GM21390 (cell line): ENCODE results near the gene EPHA3.

Source experiments
- ATAC-seq: cut with Tn5 transposase; IDR thresholded peaks from one replicate; pipeline ENCODE4 v1.9.1; 2021; ENCODE audit not compliant: unreplicated experiment

Gene EPHA3

DNA sequence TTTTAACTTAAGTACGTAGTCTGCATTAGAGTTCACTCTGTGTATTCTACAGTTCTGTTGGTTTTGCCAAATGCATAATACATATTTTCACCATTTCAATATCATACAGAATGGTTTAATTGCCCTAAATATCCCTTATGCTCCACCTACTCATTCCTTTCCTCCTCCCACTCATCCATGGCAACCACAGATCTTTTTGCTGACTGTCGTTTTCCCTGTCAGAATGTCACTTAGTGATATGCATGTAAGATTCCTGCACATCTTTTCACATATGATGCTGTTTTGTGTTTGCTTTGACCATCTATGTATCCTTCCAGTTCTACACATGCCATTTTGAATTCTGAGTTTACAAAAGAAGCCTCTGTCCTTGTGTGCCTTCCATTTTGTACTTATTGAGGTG lies 36.7 kb downstream of the EPHA3 start:
- no peak for ATAC-seq

GRCh38 chr3:89145995-89146394 lies 38.6 kb downstream of the EPHA3 start:
- no peak for ATAC-seq

DNA sequence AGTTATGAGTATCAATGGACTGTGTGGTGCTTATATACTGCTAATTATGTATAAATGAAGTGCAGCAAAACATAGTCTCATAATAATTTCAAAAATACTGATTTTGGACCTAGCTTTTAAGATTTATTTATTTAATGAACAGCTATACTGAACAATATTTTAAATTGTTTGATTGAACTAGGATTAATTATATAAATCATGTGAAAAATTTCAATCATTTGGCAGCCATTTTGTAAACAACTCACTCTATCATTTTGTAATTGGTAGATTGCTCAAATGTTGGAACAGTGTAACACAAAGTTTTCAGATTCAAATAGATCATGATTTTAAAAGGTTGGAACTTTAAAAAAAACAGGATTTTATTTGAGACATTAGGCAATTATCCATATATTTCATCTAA lies 47.0 kb downstream of the EPHA3 start:
- ATAC-seq: no peak

DNA sequence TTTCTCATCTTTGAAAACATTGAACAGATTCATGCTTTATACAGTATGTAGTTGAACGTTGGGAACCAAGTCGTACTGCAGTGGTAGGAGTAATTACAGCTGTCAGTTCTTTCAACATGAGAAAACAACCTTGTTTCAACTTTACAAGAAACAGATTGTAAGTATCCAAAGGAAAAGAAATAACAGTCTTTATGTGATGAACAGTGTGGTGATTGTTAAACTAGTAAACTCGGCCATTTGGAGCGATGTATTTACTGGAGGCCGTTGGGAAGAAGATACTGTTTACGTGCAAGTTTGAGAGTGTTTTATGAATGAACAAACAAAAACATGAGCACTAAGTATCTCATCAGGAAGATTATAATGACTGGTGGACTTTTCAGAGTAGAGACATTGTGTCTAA lies 48.4 kb downstream of the EPHA3 start:
- no peak for ATAC-seq

DNA sequence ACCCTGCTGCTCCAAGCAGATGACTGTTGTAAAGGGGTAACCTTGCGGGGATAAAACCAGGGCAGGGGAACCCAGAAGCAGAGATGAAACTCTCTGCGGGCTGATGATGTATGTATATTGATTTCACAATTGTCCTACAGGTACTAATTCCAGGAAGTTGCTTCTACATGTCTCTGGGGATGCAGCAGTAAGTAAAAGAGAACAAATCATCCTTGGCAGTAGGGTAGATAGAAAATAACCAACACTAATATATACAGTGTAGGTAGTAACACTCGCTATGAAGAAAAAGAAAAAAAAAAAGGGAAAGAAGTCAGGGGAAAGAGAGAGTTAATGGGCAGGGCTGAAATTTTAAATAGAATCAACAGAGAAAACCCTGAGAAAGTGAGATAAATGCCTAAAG lies 50.2 kb downstream of the EPHA3 start:
- ATAC-seq: no peak

DNA sequence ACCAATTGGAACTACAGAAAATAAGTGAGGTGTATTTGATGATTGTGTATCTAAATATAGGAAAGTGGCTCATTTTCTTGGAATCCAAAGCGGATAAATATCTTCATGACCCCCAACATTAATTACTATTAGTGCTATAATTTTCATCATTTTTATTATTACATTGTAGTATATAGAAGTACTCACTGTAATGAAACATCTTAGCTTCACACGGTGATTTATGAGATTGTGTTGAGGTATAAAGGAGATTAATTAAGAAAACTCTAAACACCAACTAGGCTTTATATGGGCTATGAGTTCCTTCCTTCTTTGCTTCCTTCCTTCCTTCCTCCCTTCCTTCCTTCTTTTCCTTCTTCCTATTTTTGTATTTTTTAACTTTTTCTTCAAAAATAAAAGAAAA lies 52.2 kb downstream of the EPHA3 start:
- ATAC-seq: no peak

DNA sequence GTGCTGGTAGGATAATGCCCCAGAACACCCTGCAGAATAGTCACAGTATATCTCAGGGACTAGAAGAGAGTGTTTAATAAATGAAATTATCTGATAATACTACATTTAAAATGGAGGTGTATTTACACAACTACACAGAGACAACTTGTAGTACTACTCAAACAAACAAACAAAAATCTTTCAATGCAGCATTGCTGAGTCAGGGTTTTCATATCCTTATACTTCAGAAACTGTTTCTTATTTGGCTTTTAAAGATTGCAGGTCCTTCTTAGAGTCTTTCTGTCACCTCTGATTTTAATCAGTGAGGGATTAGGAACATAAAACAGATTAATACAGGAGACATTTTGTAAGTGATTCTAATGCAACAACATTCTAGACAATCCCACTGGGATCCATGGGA lies 57.4 kb downstream of the EPHA3 start:
- ATAC-seq: no peak

DNA sequence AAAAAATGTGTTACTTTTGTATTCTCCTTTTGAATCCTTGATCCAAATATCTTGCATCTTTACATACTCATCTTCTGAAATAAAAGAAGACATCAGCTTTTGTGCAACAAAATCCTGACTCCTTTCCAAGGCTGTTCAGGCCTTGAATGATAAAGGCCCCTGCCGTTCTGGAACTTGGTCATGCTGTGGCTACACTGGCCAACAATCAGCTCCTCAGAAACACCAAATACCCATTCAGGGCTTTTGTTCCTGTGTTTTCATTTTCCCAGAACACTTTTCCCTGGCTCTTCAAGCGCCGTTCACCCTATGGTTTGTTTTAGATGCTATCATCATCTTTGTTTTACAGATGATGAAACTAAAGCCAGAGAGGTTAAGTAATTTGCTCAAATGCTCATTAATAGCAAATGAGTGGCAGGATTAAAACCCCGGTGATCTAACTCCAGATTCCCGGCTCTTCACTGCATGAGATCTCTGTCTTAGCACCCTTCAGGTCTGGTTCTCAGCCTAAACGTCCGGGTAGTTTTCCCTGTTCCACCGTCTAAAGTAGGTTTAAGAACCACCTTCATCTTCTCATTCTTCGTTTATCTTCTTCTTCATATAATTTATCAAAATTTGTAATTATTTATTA lies 58.3 kb downstream of the EPHA3 start:
- no peak for ATAC-seq

GRCh38 chr3:89171687-89172545 lies 64.5 kb downstream of the EPHA3 start:
- ATAC-seq: no peak

DNA sequence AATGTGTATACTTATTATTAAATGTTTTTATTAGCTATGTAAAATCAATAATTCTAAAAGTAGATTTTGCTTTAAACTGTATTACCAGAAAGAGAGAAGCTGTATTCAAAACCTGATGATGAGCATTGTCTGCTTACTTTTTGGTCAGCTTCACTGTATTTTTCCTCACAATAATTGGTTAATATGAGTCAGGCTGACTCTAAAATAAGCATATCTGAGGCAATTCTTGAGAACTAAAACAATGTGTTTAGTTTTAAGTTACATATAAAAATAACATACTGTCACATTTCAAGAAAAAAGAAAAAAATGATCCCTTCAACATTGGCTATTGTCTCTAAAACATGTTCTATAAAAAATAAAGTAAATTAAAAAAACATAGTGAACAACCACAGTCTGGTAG lies 66.1 kb downstream of the EPHA3 start:
- no peak for ATAC-seq

DNA sequence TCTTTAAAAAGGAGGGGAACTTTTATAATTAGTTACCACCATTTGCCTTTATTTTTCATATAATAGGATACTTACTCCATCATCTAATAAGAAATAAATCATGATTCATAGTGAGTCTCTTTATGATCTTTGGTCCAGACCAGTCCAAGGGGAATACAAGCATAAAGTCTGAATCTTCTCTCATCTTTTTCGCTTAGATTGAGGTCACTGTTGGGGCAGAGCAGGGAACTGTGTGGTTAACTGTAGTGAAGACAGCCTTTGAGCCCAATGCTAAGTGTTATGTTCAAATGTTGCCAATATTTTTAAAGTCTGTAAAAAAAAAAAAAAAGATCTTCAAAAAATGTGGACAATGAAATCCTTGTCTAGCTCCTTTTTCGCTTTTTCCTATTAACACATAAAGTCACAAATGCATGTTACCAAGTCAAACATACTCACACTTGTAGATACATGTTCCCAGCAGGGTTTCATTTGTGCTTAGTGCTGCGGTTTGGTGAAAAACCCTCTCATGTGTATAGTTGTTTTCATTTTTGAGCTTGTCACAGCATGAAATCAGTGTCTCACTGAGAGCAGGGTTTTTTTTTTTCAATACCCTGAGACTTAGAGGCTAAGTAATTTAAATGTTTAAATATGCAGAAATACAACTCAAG lies 72.1 kb downstream of the EPHA3 start:
- ATAC-seq: peak; percentile 70

GRCh38 chr3:89180334-89180733 lies 72.9 kb downstream of the EPHA3 start:
- no peak for ATAC-seq

- ATAC-seq: no peak
Observed at GRCh38 chr3:89182056-89182455, 74.6 kb downstream of the EPHA3 start.

DNA sequence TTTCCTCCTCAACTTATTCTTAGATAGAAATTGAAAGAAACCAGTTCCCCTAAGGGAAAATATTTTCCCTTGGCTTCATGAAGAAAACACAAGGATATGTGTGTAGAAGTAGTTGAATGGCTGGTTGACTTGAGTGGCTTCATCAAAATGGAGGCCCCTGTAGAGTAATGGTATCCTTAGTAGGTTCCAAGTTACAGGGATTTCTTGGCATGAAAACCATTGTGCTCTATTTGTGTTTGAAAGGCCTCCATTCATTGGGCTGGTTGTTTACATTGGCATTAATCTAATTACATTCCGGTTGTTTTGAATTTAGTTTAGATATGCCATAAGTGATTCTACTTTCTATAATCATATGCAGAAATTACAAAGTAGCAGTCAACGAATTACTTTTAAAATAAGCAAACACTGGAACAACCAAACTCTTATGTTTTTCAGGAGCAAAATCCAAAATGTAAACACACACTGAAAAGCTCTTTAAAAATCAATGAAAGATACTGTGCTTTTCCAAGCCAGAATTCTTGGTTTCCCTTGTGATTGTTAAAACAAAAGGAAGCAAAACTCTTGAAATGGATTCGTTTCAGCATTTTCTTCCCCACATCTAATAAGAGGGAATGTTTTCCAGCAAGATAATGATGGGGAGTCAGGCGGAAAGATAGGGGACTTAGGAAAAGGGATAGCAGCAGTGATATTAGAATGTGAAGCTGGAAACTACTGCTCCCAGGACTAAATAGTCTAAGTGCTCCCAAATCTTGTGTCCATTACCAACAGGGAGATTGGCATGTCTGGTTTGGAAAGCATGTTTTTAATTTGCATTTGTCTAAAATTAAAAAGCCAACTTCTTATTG lies 77.0 kb downstream of the EPHA3 start:
- no peak for ATAC-seq

- no peak for ATAC-seq
Observed at GRCh38 chr3:89186456-89186855, 79.0 kb downstream of the EPHA3 start.

DNA sequence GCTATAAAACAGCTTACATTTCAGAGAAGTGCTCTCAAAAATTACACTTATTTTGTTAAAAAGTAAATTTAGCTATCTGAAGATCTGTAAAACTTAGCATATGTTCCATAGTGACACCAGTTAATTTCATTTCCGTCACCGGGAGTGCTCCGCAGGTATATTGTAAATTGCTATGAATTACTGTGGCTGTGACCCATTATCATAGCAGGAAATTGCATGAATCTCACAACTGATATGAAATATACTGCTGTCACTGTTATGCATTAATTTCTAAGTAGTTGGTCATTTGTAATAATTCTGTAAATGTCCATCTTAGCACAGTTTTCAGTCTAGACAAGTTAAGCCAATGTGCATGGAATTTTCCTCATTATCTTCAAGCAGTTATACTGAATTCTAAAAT lies 91.2 kb downstream of the EPHA3 start:
- ATAC-seq: no peak

- no peak for ATAC-seq
Observed at GRCh38 chr3:89212619-89213018, 105.2 kb downstream of the EPHA3 start.

GRCh38 chr3:89216016-89216739 lies 108.8 kb downstream of the EPHA3 start:
- no peak for ATAC-seq

GRCh38 chr3:89217148-89217685 lies 109.8 kb downstream of the EPHA3 start:
- no peak for ATAC-seq

GRCh38 chr3:89221924-89222323 lies 114.5 kb downstream of the EPHA3 start:
- ATAC-seq: no peak
